Kasumi-1 (cell line): Measurements from ENCODE around the gene VTI1A.

Experiments used
- DNase-seq, 2 experiments: peaks; one replicate each; lab custom pipeline; 2025; lab: John Stamatoyannopoulos, UW

VTI1A gene

DNA sequence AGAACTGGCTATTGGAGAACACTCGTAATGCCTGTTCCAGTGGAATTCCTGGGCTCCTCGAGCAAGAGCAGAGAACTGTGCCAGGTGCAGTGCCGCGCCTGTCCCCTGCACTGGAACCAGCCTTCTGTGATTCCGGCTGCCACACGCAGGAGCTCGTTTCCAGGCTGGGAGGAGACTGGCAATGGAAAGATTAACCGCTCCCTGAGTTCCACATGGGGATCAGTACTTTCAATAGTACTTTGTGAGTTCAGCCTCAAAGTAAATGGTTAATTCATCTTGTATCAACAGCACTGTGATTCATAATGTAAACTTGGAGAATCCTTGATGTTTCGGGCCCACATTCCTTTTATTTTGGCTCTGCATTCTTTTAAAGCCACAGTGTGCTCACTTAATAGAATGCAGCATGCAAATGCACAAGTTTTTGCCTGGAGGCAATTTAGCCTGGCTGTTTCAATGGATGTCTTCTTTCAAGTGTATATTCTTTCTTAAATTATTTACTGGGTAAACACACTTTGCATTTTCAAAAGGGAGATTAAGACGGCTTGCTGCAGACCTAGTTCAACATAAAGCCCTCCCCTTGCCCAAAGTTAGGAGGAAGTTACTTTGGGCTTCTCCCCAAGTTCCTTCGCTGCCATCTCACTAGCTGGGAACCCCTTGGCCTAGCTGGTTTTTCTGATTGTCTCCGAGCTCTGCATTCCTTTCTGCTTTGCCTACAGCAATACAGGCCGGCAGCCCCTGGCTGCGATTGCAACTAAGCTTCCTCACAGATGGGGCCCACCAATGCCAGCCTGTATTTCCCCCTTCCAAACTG lies 364.9 kb downstream of the VTI1A start:
- DNase-seq: no peak

DNA sequence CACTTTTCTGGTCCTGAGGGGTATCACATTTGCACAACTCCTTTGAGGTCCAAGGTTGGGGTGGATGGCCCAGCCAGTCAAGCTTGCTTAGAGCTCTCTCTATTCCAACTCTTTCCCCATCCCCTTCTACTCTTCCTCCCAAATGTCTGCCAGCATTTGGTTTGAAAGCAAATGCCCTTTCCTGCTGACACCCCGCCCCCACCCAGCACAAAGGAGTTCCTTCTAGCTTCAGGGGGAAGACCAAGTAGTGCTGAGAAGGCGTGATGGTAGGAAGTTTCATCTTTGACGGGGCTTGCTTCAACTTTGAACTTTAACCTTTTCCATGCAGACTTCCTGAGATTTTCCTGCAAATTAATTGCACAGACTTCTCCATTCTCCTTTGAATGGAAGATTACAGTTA lies 365.6 kb downstream of the VTI1A start:
- DNase-seq: no peak

DNA sequence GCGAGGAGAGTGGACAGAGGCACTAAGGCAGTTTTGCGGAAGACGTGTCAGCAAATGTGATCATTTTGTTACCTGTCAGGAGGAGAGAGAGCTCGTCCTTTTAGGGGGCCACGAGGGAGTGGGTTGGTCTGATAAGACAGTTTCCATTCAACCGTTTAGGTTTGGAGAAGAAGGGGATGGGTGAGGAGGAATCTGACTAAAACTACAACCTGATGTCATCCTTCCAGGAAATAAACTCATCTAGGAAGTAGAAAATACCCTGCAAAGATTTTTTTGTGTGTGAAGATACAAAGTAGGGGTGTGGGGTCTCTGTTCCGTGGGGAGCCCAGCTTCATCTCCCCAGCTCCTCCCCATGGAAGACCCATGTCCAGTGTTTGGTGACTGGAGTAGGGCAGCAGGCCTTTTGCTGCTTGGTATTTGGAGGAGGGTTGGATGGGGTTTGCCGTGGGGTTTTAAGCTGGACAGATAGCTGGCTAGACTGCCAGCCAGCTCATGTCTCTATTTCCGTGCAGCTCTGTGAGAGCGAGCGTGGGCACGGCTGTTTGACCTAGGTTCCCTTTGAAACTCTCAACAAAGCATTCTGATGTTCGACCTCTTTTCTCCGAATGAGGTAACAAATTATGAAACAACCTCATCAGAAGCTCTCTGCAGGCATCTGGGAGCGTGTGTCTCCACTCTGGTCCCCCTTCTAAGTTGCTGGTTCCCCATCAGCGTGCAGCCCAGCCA lies 367.0 kb downstream of the VTI1A start:
- no peak for DNase-seq

DNA sequence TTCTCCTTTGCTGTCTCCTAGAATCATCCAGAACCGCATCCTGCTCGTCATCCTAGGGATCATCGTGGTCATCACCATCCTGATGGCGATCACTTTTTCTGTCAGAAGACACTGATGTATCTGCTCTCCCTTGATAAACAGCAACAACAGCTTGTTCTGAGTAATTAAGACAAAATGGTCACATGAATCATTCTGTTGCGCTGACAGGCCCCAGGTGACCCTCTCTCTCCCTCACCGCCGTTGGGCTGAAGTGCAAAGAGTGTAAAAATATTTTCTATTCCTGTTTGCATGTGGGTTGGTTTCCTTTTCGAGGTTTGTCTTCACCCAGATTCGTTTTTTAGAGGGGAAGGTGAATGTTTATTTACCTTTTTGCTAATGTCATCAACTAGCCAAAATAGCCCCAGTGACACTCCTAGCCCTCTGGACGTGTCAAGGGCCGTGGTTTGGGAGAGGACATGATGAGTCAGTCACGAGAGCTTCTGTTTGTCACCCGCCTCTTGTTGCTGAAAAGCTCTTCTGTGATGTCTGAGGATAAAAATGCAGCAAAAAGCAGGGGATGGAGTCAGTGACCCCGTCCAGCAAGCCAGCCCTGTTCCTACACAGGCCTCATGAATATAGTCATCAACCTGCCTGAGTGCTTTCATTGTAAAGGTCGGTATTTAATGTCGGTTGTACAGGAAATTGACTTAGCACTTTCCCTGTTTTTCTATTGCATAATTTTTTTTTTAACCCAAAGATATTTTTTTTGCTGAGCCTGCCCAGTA lies 368.4 kb downstream of the VTI1A start:
- peak in 1 of 2 experiments; percentile 20 for DNase-seq

DNA sequence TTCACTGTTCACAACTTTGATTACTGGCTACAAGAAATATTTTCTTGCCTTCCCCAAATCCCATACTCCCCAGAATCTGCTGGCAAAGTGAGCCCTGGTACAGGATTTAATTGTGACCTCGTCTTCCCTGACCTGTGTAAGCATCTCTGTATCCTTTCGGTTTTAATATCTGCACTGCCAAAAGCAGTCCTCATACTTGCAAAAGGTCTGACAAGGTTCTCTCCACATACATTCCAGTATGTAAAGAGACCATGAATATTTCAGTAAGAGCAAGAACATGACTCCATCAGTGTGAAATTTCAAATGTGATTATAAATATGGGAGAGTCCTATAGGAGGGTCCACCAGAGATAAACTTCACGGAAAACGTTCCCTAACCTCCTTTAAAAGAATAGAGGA lies 369.0 kb downstream of the VTI1A start:
- no peak for DNase-seq

DNA sequence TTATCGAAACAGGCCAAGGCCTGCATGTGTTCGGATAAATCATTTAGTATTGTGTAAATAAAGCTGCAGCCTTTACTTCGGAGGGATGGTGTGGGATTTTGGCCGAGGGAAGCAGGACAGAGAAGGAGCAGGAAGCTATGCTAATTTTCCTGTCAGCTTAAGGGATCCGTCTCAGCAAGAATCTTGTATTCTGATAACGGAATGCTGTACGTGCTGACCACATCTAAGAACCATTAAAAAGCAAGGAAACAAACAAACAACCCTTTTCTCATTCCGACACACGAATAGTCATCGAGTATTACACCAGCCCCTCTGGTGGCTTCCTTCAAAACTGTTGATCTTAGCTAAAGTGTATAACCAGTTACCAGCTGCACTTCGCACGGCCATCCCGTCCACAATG lies 369.9 kb downstream of the VTI1A start:
- no peak for DNase-seq

DNA sequence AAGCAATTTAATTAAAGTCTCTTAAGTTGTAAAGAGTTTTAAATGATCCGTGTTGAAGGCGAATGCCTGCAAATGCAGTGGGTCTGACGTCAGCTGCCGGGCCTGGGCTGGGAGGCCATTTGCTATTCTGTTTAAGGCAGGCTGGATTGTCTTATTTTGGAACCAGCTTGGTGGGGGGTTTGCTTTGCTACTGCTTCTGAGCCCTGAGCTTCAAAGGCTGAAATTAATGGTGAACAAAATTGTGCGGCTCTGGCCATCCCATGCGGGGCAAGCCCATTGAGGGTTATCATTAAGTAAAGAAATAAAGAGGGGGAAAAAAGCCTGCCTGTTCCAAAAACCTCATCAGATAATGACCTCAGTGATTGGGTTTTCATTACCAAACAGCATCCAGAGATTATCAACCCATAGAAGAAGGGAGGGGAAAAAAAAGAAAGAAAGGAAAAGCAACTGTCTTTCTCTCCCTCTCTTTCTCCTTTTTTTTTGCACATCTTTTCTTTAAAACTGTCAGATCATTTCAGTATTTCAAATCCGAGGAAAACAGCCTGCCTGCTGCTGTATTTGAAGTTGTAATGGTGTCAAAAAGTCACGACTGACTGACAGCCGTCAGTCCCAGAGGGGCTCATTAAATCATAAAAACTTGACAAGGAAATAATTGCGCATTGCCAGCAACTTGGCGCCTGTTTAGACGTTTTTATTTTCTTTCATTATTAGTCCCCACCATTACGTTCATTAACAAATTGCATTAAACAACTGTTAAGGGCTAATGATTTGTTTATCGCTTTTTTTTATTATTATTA lies 371.2 kb downstream of the VTI1A start:
- DNase-seq: no peak

DNA sequence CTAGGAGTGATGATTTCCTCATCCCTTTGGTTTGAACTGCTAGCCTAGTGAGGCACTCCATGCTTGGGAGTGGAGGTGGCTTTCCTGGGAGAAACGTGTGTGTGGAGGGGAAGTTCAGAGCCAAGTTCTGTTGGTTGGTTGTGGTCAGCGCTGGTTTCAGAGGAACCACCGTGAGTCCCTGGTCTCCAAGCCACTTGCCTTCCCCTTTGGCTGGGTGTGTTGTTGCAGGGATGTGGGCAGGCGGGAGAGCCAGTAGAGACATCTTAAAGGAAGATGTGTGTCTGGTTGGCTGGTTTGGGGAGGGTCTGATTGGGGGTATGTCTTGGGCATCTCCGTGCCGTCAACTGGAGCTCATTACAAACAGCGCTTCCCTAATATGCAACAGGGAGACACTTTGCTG lies 372.2 kb downstream of the VTI1A start:
- no peak for DNase-seq

DNA sequence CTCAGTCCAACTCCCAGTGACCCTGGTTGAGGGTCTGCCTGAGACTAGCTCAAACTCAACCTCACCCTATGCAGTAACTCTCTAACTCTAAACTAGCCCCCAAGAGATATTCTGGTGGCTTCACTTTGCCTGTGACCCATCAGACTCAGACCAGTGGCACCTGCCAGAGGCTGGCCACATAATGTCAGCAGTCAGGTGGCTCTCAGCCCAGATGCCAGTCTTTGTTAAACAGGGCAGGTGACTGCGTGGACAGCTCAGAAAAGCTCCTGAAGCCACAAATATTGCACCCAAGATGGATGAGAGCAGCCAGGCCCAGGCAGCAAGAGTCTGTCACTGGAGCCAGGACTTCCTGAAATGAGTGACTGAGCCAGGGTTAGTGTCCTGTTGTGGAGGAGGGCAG lies 373.3 kb downstream of the VTI1A start:
- no peak for DNase-seq

DNA sequence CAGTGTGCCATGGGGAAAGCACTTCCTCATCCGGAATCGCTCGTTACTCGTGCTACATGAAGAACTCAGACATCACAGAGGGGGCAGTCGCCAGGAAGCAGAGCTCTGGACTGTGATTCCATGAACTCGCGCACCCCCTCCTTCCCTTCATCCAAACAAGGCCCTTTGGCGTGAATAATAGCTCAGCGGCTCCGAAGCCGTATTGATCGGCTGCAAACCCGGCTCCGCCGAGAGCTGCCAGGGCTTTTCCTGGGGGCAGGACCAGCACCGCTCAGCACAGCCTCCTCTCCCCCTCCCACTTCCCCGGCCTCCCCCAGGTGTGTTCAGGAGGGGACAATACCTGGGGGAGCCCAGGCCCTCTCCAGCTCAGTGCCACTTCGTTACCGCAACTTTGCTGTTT lies 374.0 kb downstream of the VTI1A start:
- no peak for DNase-seq

DNA sequence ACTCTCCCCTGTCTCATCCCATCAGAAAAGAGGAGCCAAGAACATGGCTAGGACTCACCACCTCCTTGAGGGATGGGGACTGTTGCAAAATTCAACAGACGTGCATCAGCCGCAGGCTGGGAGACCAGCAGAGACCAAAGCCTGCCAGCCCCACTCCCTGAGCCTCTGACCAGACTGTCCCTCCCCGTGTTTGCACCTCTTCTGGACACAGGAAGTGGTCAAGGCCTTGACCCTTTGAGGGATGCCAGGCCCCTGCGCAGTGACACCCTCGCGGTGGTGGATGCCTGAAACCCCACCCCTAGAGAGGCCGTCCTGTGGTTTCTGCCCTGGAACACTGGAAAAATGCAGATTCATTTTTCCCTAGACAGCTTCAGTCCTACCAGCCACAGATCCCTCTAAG lies 374.6 kb downstream of the VTI1A start:
- no peak for DNase-seq

DNA sequence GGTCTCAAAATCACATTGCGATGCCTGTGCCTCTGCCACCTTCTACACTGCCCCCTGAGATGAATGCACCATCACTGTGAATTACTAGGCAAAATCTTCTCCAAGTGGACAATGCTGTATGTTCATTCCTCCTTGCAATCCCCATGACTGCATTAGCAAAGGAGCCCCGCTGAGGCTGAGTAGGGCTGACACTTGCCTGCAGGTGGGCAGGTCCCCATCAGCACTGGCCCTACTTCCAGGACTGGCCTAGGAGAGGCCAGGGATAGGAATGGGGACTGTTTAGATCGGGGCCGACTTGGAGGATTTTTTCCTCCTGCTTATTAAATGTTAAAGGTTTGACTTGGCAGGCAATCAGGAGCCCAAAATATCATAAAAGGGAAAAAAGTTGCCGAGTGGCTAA lies 376.0 kb downstream of the VTI1A start:
- DNase-seq: no peak

DNA sequence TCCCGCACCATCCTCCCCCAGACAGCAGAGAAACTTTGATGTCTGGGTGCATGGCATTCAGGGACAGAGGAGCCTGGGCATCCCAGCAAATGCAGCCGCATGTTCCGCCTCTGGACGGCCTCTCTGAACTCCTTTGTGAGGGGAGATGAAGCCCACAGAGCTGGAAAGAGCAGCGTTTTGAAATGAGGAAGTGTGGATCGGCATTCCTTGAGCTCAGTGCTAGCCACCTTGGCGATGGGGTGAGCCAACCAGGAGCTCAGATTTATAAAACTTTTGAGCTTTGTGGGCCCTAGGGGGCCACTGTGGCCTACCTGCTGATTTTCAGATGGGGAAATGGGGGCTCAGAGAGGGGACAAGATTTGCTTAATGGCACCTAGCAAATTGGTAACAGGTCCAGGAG lies 376.6 kb downstream of the VTI1A start:
- no peak for DNase-seq

DNA sequence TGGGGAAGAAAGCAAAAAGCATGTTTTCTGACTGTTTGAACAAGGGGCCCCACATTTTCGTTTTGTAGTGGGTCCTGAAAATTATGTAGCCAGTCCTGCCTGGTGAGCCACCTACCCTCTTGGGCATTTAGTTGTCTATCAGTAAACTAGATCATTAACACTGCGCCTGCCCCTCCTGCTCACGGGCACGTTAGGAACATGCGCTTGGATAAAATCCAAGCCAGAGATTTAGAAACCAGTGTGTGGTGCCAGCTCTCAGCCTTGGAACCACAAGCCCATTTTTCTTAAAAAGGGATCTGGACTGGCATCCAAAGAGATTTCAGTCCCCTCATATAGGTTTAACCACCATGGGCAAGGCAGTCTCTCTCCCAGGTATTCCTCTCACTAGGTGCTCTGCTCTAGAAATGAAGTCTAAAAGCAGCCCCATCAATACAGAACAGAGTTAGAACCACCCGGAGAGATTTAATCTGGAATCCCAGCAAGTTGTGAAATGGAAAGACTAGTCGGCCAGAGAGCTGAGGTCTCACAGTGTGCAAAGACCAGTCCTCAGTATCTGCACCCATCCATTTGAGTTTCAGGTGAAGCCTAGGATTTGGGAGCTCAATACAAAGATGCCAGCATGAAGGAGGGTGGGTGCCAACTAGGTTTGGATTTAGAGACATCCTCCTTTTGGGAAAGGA lies 379.1 kb downstream of the VTI1A start:
- no peak for DNase-seq

DNA sequence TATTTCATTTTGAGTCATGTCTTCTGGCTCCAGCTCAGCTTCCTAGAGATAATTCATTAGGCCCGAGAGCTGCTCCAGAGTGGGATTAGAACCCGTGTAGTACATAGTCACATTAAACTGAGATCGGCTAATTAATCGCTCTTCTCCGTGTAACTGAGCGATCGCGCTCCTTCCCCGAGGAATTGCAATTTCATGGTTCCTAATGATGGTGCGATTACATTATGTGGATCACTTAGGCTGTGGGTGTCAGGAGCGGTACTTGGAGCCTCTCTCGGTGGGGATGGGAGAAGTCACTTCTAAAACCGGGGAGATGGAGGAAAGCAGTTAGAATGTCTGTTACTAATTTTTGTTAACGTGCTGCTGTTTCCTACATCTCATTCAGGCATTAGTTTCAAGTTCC lies 380.1 kb downstream of the VTI1A start:
- DNase-seq: no peak

DNA sequence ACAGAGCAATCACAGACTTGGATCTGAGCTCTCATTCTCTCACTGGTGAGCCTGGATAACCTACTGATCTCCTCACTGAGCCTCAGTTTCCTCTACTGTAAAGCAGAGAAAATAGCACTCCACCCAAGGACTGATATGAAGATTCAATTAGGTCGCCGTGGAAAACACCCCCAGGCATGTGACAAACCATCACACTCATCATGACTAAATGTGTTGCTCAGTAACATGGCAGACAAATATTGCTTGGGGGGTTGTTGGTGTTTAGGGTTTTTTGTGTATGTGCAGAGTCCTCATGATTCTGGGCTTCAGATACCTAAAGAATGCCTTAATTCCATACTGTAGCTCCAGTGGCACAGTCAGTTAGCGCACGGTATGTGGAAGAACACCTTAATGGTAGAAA lies 380.9 kb downstream of the VTI1A start:
- no peak for DNase-seq

DNA sequence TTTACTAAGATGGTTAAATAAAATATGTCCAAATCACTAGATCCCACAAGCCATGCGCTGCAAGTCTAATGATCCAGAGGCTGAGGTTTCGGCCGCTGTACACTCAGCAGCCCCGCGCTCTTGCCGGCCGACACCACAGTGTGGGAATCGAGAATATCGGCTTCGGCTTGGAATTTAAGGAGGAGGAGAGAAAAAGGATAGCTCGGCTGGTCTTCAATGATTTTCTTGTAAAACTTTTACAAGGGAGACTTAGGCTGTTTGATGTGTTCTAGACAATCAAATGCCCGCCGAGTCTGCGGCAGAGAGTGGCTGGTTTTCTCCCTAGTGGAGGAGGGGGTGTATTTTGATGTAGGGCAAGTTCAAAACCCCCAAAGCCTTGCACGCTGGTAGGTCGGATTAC lies 384.8 kb downstream of the VTI1A start:
- no peak for DNase-seq

DNA sequence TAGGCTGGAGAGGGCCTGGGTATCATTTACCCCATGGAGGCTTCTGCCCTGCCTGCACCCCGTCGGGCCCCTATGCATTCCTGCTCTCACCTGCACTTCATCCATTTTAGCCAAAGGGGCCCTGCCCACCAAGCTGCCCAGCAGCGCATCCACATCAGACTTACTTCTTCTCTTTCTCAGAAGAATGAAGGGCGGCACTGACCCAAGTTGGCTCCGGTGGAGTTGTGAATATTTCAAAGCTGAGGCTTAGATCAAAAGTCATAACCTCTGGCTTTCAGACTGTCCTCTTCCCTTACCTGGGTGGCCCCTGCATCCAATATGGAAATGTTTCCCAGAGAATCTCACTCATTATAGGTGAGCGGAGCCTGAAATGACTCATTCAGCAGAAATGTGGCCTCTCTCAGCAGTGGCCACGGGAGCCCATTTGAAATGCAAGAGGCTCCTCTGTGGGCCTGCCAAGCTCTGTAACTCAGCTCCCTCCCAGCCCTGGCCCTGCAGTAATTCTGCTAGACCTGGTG lies 385.4 kb downstream of the VTI1A start:
- DNase-seq: no peak

DNA sequence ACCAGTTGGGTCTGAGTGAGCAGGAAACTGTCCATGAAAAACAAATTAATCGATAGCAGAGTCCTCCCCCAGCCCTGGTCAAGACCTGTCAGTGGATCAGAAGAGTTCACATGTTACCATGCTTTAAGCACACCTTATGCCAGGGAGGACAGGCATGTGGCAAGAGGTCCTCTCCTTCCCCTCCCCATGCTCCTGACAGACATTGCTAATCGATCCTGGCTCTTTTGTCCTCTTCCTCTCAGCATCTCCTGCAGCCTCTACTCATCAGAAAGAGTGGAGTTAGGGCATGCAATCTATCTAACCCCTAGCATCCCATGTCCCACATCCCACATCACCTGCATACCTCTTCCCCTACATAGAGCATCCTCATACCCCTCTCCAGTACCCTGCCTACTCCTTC lies 385.9 kb downstream of the VTI1A start:
- DNase-seq: no peak

DNA sequence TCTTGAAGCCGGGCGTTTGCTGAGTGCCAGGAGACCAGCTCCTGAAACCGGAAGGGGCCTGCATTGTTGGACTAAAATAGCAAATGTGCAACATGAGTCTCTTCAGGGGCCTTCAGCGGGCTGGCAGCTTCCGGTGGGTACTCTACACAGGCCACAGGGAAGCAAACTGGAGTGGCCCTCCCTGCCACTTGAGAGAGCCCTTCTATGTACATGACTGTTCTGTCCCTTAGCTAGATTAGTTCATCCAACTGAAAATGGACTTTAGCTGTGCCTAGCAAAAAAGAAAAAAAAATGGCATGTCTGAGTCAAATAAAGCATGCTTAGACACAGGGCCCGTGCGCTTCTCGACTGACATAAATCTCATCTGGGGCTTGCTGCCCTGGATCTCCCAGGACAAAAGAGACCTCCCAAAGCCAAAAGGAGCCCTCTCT lies 387.8 kb downstream of the VTI1A start:
- DNase-seq: peak; percentile 76 to 79

DNA sequence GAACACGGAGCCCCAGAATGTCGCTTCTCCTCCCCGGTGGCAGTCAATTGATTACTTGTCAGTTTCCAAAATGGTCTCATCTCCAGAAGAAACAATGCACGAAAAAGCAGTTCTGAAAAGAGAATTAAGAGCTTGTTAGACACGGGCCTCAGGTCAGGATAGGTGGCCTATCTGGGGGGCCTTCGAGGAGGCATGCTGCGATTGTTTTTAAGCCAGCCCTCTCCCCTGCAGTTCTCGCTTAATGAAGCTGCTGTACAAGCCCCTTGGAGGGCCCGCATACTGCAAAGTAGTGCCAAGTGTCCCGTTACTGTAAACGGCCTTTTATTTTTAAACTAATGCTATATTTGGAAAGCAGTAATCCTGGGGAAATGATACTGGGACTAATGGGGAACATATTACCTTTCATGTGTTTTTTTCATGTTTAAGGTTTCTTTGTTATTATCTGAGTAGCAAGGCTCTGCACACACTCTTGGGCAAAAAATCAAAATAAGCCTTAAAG lies 388.3 kb downstream of the VTI1A start:
- no peak for DNase-seq
